ENCODE data around the gene LRP3. TPM values are rescaled to one million over a fixed set of nuclear protein-coding genes. Genes with fewer than 3 reads are reported as not detected.

LRP3 gene
- total RNA-seq, 2 experiments from 2014 or later: 0.11 TPM; not detected in 1

- DNase-seq (no peak), ATAC-seq (ENCODE audit: poor library complexity) (no peak)
- H3K9me3 Mint-ChIP-seq: no peaks in the 10 kb centered on the region
- peak overlapping the region; percentile 56 for H3K4me3 Mint-ChIP-seq
- no peak overlapping the region for H3K4me3 ChIP-seq (ENCODE audit: low read length)
- peaks cover 22 to 37% of the 10 kb centered on the region in 2 experiments for H3K27me3 ChIP-seq (ENCODE audit: control insufficient read depth in 1 of 2, insufficient read depth in 2 of 2, low read length in 2 of 2)
- intact Hi-C loops (cut with DNase I, micrococcal nuclease): no loop called here
- no peak for TF ChIP-seq CTCF (IDR thresholded peaks at IDR 0.05)
- H3K4me1 ChIP-seq (ENCODE audit: insufficient read depth, low read length): peaks cover 6% of the 10 kb centered on the region
- no peak overlapping the region for H3K27ac Mint-ChIP-seq
- no peaks in the 10 kb centered on the region for H3K9me3 ChIP-seq (ENCODE audit: control insufficient read depth in 1 of 2, insufficient read depth in 1 of 2, low read length in 2 of 2)
- H3K27me3 Mint-ChIP-seq: peaks cover 52% of the 10 kb centered on the region
- no peaks in the 10 kb centered on the region for H3K4me1 Mint-ChIP-seq (ENCODE audit: low read depth)
- H3K27ac ChIP-seq (ENCODE audit: low read depth in 1 of 2, low read length in 2 of 2): no peak overlapping the region
- H3K36me3 Mint-ChIP-seq (ENCODE audit: low read depth): no peaks in the 10 kb centered on the region
- POLR2A ChIA-PET: no interaction called here
- H3K36me3 ChIP-seq (ENCODE audit: insufficient read depth, low read length): no peaks in the 10 kb centered on the region
- CTCF ChIA-PET: no interaction called here
Observed at GRCh38 chr19:33194886-33195644, 935 bp downstream of the LRP3 start.

- Mint-ChIP-seq H3K9me3 (no peaks in the 10 kb centered on the region), H3K36me3 (ENCODE audit: low read depth) (no peaks in the 10 kb centered on the region), H3K27me3 (peaks cover 46% of the 10 kb centered on the region), H3K4me1 (ENCODE audit: low read depth) (no peaks in the 10 kb centered on the region), H3K27ac (no peak overlapping the region), H3K4me3 (no peak overlapping the region)
- ChIA-PET POLR2A (no interaction called here), CTCF (no interaction called here)
- Histone ChIP-seq H3K27ac (ENCODE audit: low read depth in 1 of 2, low read length in 2 of 2) (no peak overlapping the region), H3K27me3 (ENCODE audit: control insufficient read depth in 1 of 2, insufficient read depth in 2 of 2, low read length in 2 of 2) (peaks cover 22 to 37% of the 10 kb centered on the region in 2 experiments), H3K4me1 (ENCODE audit: insufficient read depth, low read length) (peaks cover 6% of the 10 kb centered on the region), H3K4me3 (ENCODE audit: low read length) (no peak overlapping the region), H3K36me3 (ENCODE audit: insufficient read depth, low read length) (no peaks in the 10 kb centered on the region), H3K9me3 (ENCODE audit: control insufficient read depth in 1 of 2, insufficient read depth in 1 of 2, low read length in 2 of 2) (no peaks in the 10 kb centered on the region)
- no peak for ATAC-seq (ENCODE audit: poor library complexity)
- intact Hi-C loops (cut with DNase I, micrococcal nuclease): no loop called here
- no peak for TF ChIP-seq CTCF (IDR thresholded peaks at IDR 0.05)
- DNase-seq: no peak
Observed at GRCh38 chr19:33195645-33196347, 1.7 kb downstream of the LRP3 start.

GRCh38 chr19:33196446-33197193 lies 2.5 kb downstream of the LRP3 start:
- peak overlapping the region; percentile 20 for H3K4me3 Mint-ChIP-seq
- ATAC-seq (ENCODE audit: poor library complexity): no peak
- peaks cover 39% of the 10 kb centered on the region for H3K27me3 Mint-ChIP-seq
- H3K36me3 Mint-ChIP-seq (ENCODE audit: low read depth): no peaks in the 10 kb centered on the region
- no peaks in the 10 kb centered on the region for H3K9me3 Mint-ChIP-seq
- intact Hi-C loops (cut with DNase I, micrococcal nuclease): no loop called here
- Histone ChIP-seq H3K27ac (ENCODE audit: low read depth in 1 of 2, low read length in 2 of 2) (no peak overlapping the region), H3K27me3 (ENCODE audit: control insufficient read depth in 1 of 2, insufficient read depth in 2 of 2, low read length in 2 of 2) (peaks cover 22 to 36% of the 10 kb centered on the region in 2 experiments), H3K4me3 (ENCODE audit: low read length) (no peak overlapping the region), H3K4me1 (ENCODE audit: insufficient read depth, low read length) (peaks cover 6% of the 10 kb centered on the region), H3K36me3 (ENCODE audit: insufficient read depth, low read length) (no peaks in the 10 kb centered on the region), H3K9me3 (ENCODE audit: control insufficient read depth in 1 of 2, insufficient read depth in 1 of 2, low read length in 2 of 2) (no peaks in the 10 kb centered on the region)
- H3K27ac Mint-ChIP-seq: no peak overlapping the region
- ChIA-PET CTCF (no interaction called here), POLR2A (interaction anchor here (1.2 kb wide), 1 partner anchor 36 kb away, joined by 3 read pairs; no protein-coding TSS in a partner anchor)
- H3K4me1 Mint-ChIP-seq (ENCODE audit: low read depth): no peaks in the 10 kb centered on the region
- TF ChIP-seq CTCF (IDR thresholded peaks at IDR 0.05): no peak
- DNase-seq: no peak

All from CD4-positive, alpha-beta T cell (primary cell).